Neural progenitor cell (in vitro differentiated cells): ENCODE results near the gene BRINP3.
"Not testable (repeated sequence)": the region's sequence is repeated elsewhere in the genome, so short reads cannot be mapped to it uniquely, and the experiment has no call there.

Source experiments
- EZH2phosphoT487 ChIP-seq: fragments of 200-600 bp; sonication (generic); IDR thresholded peaks from 2 replicates; pipeline ENCODE4 v1.6.1; 2017; ENCODE audit warnings: antibody characterized with exemption
- TF ChIP-seq, protein P1 (sequence below): fragments of 200-600 bp; sonication (generic); IDR thresholded peaks from 2 replicates; pipeline ENCODE4 v1.5.1; 2017; ENCODE audit warnings: antibody characterized with exemption, mild to moderate bottlenecking

DNA sequence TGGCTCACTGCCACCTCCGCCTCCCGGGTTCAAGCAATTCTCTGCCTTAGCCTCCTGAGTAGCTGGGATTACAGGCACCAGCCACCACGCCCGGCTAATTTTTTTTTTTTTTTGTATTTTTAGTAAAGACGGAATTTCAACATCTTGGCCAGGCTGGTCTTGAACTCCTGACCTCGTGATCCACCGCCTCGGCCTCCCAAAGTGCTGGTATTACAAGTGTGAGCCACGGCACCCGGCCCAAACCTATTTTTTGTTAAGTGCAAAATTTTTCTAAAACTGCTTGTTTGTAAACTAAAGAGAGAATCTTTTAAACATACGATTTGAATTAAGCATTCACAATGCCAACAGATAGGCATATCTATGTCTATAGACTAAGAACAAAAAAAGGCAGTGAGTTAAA lies 357.1 kb downstream of the BRINP3 start:
- TF ChIP-seq, protein P1, sequence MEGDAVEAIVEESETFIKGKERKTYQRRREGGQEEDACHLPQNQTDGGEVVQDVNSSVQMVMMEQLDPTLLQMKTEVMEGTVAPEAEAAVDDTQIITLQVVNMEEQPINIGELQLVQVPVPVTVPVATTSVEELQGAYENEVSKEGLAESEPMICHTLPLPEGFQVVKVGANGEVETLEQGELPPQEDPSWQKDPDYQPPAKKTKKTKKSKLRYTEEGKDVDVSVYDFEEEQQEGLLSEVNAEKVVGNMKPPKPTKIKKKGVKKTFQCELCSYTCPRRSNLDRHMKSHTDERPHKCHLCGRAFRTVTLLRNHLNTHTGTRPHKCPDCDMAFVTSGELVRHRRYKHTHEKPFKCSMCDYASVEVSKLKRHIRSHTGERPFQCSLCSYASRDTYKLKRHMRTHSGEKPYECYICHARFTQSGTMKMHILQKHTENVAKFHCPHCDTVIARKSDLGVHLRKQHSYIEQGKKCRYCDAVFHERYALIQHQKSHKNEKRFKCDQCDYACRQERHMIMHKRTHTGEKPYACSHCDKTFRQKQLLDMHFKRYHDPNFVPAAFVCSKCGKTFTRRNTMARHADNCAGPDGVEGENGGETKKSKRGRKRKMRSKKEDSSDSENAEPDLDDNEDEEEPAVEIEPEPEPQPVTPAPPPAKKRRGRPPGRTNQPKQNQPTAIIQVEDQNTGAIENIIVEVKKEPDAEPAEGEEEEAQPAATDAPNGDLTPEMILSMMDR, result not testable (repeated sequence)
- not testable (repeated sequence) for TF ChIP-seq EZH2phosphoT487
